VCaP (cell line): ENCODE results near the gene DNAJB9.

Experiments used
- H3K27ac ChIP-seq: fragments of 450-650 bp; 2 replicates; pipeline ENCODE4 v1.5.1; 2017
- TF ChIP-seq, protein P1 (sequence below): fragments of 450-650 bp; conservative IDR thresholded peaks from 2 replicates; pipeline ENCODE4 v1.5.1; 2017; ENCODE audit warnings: mild to moderate bottlenecking, moderate library complexity

The DNAJB9 gene

DNA sequence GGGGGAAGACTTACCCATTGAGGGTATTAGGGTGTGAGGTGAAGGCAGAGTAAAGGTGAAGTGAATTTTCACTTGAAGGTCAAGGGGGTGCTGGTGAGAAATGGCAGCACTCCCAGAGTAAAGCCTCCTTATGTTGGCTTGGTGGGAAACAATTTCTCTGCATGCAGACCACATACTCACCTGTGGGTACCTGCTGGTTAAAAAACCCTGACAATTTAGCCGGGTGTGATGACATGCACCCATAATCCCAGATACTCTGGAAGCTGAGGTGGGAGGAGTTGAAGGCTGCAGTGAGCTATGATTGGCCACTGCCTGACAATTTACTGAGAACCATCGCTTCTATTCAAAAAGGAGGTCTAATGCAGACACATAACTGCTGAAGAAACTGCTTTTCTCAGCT, 5.5 kb downstream of the DNAJB9 start:
- TF ChIP-seq, protein P1, sequence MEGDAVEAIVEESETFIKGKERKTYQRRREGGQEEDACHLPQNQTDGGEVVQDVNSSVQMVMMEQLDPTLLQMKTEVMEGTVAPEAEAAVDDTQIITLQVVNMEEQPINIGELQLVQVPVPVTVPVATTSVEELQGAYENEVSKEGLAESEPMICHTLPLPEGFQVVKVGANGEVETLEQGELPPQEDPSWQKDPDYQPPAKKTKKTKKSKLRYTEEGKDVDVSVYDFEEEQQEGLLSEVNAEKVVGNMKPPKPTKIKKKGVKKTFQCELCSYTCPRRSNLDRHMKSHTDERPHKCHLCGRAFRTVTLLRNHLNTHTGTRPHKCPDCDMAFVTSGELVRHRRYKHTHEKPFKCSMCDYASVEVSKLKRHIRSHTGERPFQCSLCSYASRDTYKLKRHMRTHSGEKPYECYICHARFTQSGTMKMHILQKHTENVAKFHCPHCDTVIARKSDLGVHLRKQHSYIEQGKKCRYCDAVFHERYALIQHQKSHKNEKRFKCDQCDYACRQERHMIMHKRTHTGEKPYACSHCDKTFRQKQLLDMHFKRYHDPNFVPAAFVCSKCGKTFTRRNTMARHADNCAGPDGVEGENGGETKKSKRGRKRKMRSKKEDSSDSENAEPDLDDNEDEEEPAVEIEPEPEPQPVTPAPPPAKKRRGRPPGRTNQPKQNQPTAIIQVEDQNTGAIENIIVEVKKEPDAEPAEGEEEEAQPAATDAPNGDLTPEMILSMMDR: no peak

DNA sequence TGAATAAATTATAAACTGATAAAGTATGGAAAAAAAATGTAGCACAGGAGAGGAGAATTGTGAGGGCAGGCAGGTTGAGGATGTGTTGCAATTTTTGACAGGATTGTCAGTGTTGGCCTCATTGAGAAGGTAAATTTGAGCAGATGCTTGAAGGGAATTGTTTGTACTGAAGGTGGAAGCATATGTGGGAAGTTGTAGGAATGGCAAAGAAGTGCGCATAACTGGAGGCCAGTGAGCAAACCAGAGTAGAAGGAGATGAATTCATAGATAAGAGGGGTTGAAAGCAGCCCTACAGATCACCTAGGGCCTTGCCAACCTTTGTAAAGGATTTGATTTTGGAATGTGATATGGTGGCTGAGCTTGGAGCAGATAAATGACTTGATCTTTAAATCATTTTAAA, 6.4 kb downstream of the DNAJB9 start:
- TF ChIP-seq, protein P1: no peak
- no peak overlapping the region for H3K27ac ChIP-seq

More for the DNA sequence above, 5.5 kb downstream of the DNAJB9 start:
- no peak overlapping the region for H3K27ac ChIP-seq

DNA sequence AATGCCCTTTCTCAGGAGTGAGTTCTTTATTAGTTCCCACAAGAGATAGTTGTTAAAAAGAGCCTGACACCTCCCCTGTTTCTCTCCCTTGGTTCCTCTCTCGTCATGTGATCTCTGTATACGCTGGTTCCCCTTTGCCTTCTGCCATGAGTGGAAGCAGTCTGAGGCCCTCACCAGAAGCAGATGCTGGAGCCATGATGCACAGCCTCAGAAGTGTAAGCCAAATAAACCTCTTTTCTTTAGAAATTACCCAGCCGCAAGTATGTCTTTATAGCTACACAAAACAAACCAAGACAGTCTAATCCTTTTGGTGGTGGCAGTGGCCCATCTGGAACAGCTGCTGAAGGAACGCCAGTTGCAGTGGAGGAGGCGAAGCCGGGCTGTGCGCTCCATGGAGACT, 9.3 kb downstream of the DNAJB9 start:
- H3K27ac ChIP-seq: peak overlapping the region; percentile 47; the same call in 1 of the 2 replicates

DNA sequence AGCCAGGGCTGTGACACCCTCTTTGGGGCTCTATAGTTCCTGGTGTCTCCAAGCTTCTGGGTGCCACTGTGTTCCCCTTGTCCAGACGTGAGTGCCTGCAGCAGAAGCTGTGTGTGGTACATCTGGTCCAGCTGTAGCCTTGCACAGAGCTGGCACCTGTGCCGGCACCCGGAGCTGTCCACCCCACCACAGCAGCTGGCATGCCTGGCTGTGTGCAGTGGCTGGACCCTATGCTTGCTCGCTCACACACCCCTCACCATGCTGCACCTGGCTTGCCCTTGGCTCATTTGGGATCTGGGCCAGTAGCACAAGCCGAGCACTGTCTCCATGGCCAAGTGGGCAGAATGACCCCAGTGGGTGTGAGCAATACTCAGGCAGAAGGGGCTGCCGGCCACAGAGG, 10.6 kb downstream of the DNAJB9 start:
- TF ChIP-seq, protein P1: no peak
- H3K27ac ChIP-seq: no peak overlapping the region

More for the DNA sequence above, 9.3 kb downstream of the DNAJB9 start:
- TF ChIP-seq, protein P1: no peak

DNA sequence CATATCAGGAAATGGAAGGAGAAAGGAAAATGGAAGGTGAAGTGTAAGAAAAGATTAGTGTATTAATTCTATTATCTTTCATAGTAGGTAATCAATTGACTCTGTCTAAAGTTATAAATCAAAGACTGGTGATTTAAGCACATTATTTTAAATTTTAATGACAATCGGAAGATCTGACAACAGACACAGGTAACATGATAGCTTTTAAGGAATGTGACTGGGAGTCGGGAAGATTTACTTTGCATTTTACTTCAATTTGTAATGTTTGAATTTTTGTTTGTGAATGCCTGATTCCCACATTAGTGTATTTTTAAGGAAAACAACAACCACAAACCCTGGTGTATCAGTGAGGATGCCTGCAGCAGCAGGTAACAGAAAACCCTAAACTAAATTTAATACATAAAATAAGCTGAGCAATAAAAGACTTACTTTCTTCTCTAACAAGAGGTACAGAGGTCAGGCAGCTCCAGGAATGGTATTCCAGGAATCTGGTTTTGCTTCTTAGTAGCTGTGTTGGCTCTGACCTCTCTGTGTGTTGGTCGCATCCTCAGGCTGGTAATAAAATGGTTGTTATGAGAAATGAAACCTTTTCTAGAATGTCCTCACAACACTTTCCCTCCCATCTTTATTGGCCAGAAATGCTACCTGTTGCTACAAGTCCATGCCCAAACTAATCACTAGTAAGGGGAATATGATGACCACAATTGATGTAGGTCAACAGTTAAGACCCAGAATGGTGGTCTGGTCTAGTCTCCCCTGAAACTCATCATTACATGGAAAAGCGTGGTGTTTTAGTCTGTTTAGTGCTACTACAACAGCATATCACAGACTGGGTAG, 12.2 kb downstream of the DNAJB9 start:
- no peak overlapping the region for H3K27ac ChIP-seq
- TF ChIP-seq, protein P1: no peak

DNA sequence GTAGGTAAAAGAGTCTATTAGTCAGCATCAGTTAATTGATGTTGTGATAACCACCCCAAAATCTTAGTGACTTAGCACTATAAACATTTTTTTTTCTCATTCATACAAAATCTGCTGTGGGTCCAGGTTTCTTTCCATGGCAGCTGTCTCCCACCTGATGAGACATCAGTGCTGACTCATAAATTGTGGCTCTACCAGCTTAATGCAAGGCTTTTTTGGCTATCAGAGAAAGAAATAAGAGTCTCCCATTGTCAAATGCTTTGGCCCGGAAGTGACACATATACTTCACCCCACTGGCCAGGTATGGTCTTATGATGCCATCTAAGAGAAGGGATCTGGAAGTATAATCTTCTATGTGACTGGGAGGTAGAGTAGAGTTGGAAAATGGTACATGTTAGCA, 14.5 kb downstream of the DNAJB9 start:
- H3K27ac ChIP-seq: no peak overlapping the region
- TF ChIP-seq, protein P1: no peak

DNA sequence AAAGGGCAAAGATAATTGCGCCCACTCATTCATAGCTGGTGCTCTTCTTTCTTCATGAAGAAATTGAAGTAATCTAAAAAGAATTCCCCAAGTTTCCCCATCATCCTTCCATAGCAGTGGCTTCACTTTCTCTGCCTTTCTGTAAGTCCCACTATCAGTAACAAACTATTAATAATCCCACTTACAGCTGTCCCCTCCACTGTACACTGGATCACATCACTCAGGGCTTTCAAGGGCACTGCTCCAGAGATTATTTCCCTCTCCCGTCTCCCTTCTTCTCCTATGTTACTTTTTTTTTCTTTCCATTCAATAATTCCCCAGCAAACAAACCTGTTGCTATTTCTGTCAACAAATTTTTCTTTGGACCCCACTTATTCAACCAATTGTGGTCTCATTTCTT, 16.2 kb downstream of the DNAJB9 start:
- TF ChIP-seq, protein P1: no peak
- H3K27ac ChIP-seq: no peak overlapping the region
